Stimulated activated effector memory CD8-positive, alpha-beta T cell treated with anti-CD3 and anti-CD28 coated beads, Interleukin-12 subunit alpha, Interleukin-12 subunit beta, amount 100 ng/mL, for 72 hours (primary cell): Measurements from ENCODE around the gene NLRP5.
"Not testable (repeated sequence)": the region's sequence is repeated elsewhere in the genome, so short reads cannot be mapped to it uniquely, and the experiment has no call there.

Experiments
- ATAC-seq: fragments of 150-1000 bp; cut with Tn5 transposase; 2 replicates; pipeline ENCODE4 v1.10.0; 2021
- DNase-seq, 2 donors: peaks; one replicate each; pipeline ENCODE4 v3.0.0; 2021 to 2022; ENCODE audit warnings: low spot score in 2 of 2
- H3K27ac Mint-ChIP-seq: one replicate; pipeline ENCODE4 v1.8.0; 2022; ENCODE audit warnings: mild to moderate bottlenecking, mixed read lengths
- H3K36me3 Mint-ChIP-seq: one replicate; pipeline ENCODE4 v1.8.0; 2022; ENCODE audit warnings: mild to moderate bottlenecking, mixed read lengths
- H3K4me1 Mint-ChIP-seq: one replicate; pipeline ENCODE4 v1.8.0; 2022; ENCODE audit warnings: mixed read lengths
- H3K4me3 Mint-ChIP-seq: one replicate; pipeline ENCODE4 v1.8.0; 2022; ENCODE audit warnings: mild to moderate bottlenecking, mixed read lengths
- H3K9me3 Mint-ChIP-seq: one replicate; pipeline ENCODE4 v1.8.0; 2022; ENCODE audit warnings: mixed read lengths

Gene NLRP5

GRCh38 chr19:55986487-55986886 is at the start of gene NLRP5:
TSS of gene NLRP5 (plus strand) at chr19:55986775.
- H3K4me1 Mint-ChIP-seq: no peaks in the 10 kb centered on the region
- H3K9me3 Mint-ChIP-seq: peaks cover 2% of the 10 kb centered on the region
- no peaks in the 10 kb centered on the region for H3K36me3 Mint-ChIP-seq
- DNase-seq: no peak
- H3K27ac Mint-ChIP-seq: no peak within 1 kb of the TSS
- no peak for ATAC-seq
- no peak within 1 kb of the TSS for H3K4me3 Mint-ChIP-seq

GRCh38 chr19:55939206-55939605 is 47.4 kb upstream of the NLRP5 start:
- Mint-ChIP-seq H3K9me3 (peaks cover 7% of the 10 kb centered on the region), H3K27ac (no peak overlapping the region), H3K4me3 (no peak overlapping the region)

GRCh38 chr19:55940306-55940705 is 46.3 kb upstream of the NLRP5 start:
- DNase-seq (no peak), ATAC-seq (no peak)
- no peak overlapping the region for H3K4me3 Mint-ChIP-seq
- H3K36me3 Mint-ChIP-seq: no peaks in the 10 kb centered on the region
- H3K27ac Mint-ChIP-seq: no peak overlapping the region
- no peaks in the 10 kb centered on the region for H3K4me1 Mint-ChIP-seq
- H3K9me3 Mint-ChIP-seq: peaks cover 4% of the 10 kb centered on the region

More at GRCh38 chr19:55939206-55939605, 47.4 kb upstream of the NLRP5 start:
- Mint-ChIP-seq H3K36me3 (no peaks in the 10 kb centered on the region), H3K4me1 (no peaks in the 10 kb centered on the region)
- ATAC-seq (no peak), DNase-seq (no peak)

GRCh38 chr19:55947532-55947931 is 39.0 kb upstream of the NLRP5 start, which contains the start of gene NLRP8:
TSS of gene NLRP8 (plus strand) at chr19:55947832.
- H3K36me3 Mint-ChIP-seq: no peaks in the 10 kb centered on the region
- no peak for ATAC-seq
- DNase-seq: no peak
- H3K27ac Mint-ChIP-seq: no peak within 1 kb of the TSS
- no peaks in the 10 kb centered on the region for H3K4me1 Mint-ChIP-seq
- no peak within 1 kb of the TSS for H3K4me3 Mint-ChIP-seq
- H3K9me3 Mint-ChIP-seq: peaks cover 13% of the 10 kb centered on the region

GRCh38 chr19:55950566-55950965 is 36.0 kb upstream of the NLRP5 start:
- H3K4me3 Mint-ChIP-seq, ATAC-seq, H3K36me3 Mint-ChIP-seq, DNase-seq, H3K27ac Mint-ChIP-seq, H3K9me3 Mint-ChIP-seq, H3K4me1 Mint-ChIP-seq: not testable (repeated sequence)

GRCh38 chr19:55956431-55956830 is 30.1 kb upstream of the NLRP5 start:
- no peaks in the 10 kb centered on the region for H3K36me3 Mint-ChIP-seq
- no peak for ATAC-seq
- H3K4me1 Mint-ChIP-seq: no peaks in the 10 kb centered on the region
- no peaks in the 10 kb centered on the region for H3K9me3 Mint-ChIP-seq
- no peak for DNase-seq
- H3K27ac Mint-ChIP-seq: no peak overlapping the region
- no peak overlapping the region for H3K4me3 Mint-ChIP-seq

- H3K4me3 Mint-ChIP-seq: no peak overlapping the region
- no peaks in the 10 kb centered on the region for H3K36me3 Mint-ChIP-seq
- H3K9me3 Mint-ChIP-seq: no peaks in the 10 kb centered on the region
- no peak for ATAC-seq
- no peaks in the 10 kb centered on the region for H3K4me1 Mint-ChIP-seq
- H3K27ac Mint-ChIP-seq: no peak overlapping the region
- no peak for DNase-seq
Observed at GRCh38 chr19:55958356-55958755, 28.2 kb upstream of the NLRP5 start.

- ATAC-seq: no peak
- no peak overlapping the region for H3K27ac Mint-ChIP-seq
- DNase-seq: no peak
- H3K4me3 Mint-ChIP-seq: no peak overlapping the region
- no peaks in the 10 kb centered on the region for H3K9me3 Mint-ChIP-seq
- no peaks in the 10 kb centered on the region for H3K36me3 Mint-ChIP-seq
- H3K4me1 Mint-ChIP-seq: no peaks in the 10 kb centered on the region
Observed at GRCh38 chr19:55959996-55960675, 26.4 kb upstream of the NLRP5 start.

- H3K36me3 Mint-ChIP-seq: no peaks in the 10 kb centered on the region
- no peak overlapping the region for H3K4me3 Mint-ChIP-seq
- H3K27ac Mint-ChIP-seq: no peak overlapping the region
- no peaks in the 10 kb centered on the region for H3K4me1 Mint-ChIP-seq
- ATAC-seq (no peak), DNase-seq (no peak)
- peaks cover 3% of the 10 kb centered on the region for H3K9me3 Mint-ChIP-seq
Observed at GRCh38 chr19:55962186-55962585, 24.4 kb upstream of the NLRP5 start.

GRCh38 chr19:55973982-55974381 is 12.6 kb upstream of the NLRP5 start:
- Mint-ChIP-seq H3K9me3 (peaks cover 11% of the 10 kb centered on the region), H3K27ac (no peak overlapping the region), H3K36me3 (no peaks in the 10 kb centered on the region), H3K4me3 (no peak overlapping the region), H3K4me1 (no peaks in the 10 kb centered on the region)
- no peak for ATAC-seq
- no peak for DNase-seq

- no peak overlapping the region for H3K27ac Mint-ChIP-seq
Observed at GRCh38 chr19:55980415-55980814, 6.2 kb upstream of the NLRP5 start.

GRCh38 chr19:55985254-55985653 is 1.3 kb upstream of the NLRP5 start:
- Mint-ChIP-seq H3K9me3 (peaks cover 2% of the 10 kb centered on the region), H3K36me3 (no peaks in the 10 kb centered on the region), H3K27ac (no peak overlapping the region), H3K4me3 (no peak overlapping the region), H3K4me1 (no peaks in the 10 kb centered on the region)
- no peak for ATAC-seq
- DNase-seq: no peak

More at GRCh38 chr19:55980415-55980814, 6.2 kb upstream of the NLRP5 start:
- H3K9me3 Mint-ChIP-seq: peaks cover 12% of the 10 kb centered on the region
- H3K36me3 Mint-ChIP-seq: no peaks in the 10 kb centered on the region
- H3K4me3 Mint-ChIP-seq: no peak overlapping the region
- ATAC-seq: no peak
- no peaks in the 10 kb centered on the region for H3K4me1 Mint-ChIP-seq
- DNase-seq: no peak

- no peak overlapping the region for H3K27ac Mint-ChIP-seq
- no peaks in the 10 kb centered on the region for H3K4me1 Mint-ChIP-seq
- DNase-seq (no peak), ATAC-seq (no peak)
- H3K9me3 Mint-ChIP-seq: peaks cover 10% of the 10 kb centered on the region
- no peaks in the 10 kb centered on the region for H3K36me3 Mint-ChIP-seq
- no peak overlapping the region for H3K4me3 Mint-ChIP-seq
Observed at GRCh38 chr19:55990831-55991230, 4.3 kb downstream of the NLRP5 start.

- Mint-ChIP-seq H3K36me3 (no peaks in the 10 kb centered on the region), H3K4me3 (no peak overlapping the region), H3K4me1 (no peaks in the 10 kb centered on the region), H3K27ac (no peak overlapping the region), H3K9me3 (peaks cover 10% of the 10 kb centered on the region)
- ATAC-seq (no peak), DNase-seq (no peak)
Observed at GRCh38 chr19:55993492-55993891, 6.9 kb downstream of the NLRP5 start.

- DNase-seq (no peak), ATAC-seq (no peak)
- H3K27ac Mint-ChIP-seq: no peak overlapping the region
- H3K9me3 Mint-ChIP-seq: peaks cover 12% of the 10 kb centered on the region
- no peaks in the 10 kb centered on the region for H3K36me3 Mint-ChIP-seq
- no peaks in the 10 kb centered on the region for H3K4me1 Mint-ChIP-seq
- no peak overlapping the region for H3K4me3 Mint-ChIP-seq
Observed at GRCh38 chr19:56014765-56015164, 28.2 kb downstream of the NLRP5 start.

GRCh38 chr19:56015756-56016155 is 29.2 kb downstream of the NLRP5 start:
- peaks cover 12% of the 10 kb centered on the region for H3K9me3 Mint-ChIP-seq
- no peaks in the 10 kb centered on the region for H3K4me1 Mint-ChIP-seq
- H3K4me3 Mint-ChIP-seq: no peak overlapping the region
- no peak for ATAC-seq
- no peak for DNase-seq
- H3K27ac Mint-ChIP-seq: no peak overlapping the region
- H3K36me3 Mint-ChIP-seq: no peaks in the 10 kb centered on the region
